ENCODE results near the gene HDGFL2. TPM values are rescaled to one million over a fixed set of nuclear protein-coding genes. Genes with fewer than 3 reads are reported as not detected.
A peak's percentile ranks its signal among the peaks of the same experiment; 100 is the strongest.

Gene HDGFL2
- total RNA-seq, 2 donors from 2014 or later: 29.9 to 39.3 TPM

- peak; percentile 29 for ATAC-seq
- peak in 1 of 2 donors; percentile 51 for DNase-seq
- intact Hi-C loops (cut with DNase I, micrococcal nuclease): no loop called here
Measured at GRCh38 chr19:4456843-4457653, 15.0 kb upstream of the HDGFL2 start.

GRCh38 chr19:4457654-4458395, 14.3 kb upstream of the HDGFL2 start, which contains the start of gene UBXN6:
TSS of gene UBXN6 (minus strand) at chr19:4457794. CDS start at chr19:4457697, 97 bp downstream.
- peak; percentile 91 for ATAC-seq
- intact Hi-C loops (cut with DNase I, micrococcal nuclease): no loop called here

GRCh38 chr19:4464815-4465581, 7.1 kb upstream of the HDGFL2 start:
- intact Hi-C loops (cut with DNase I, micrococcal nuclease): no loop called here
- ATAC-seq (no peak), DNase-seq (no peak)

More at GRCh38 chr19:4457654-4458395, 14.3 kb upstream of the HDGFL2 start, which contains the start of gene UBXN6:
- DNase-seq: peak; percentile 99

GRCh38 chr19:4467835-4468234, 4.3 kb upstream of the HDGFL2 start:
- intact Hi-C loops (cut with DNase I, micrococcal nuclease): no loop called here
- ATAC-seq (no peak), DNase-seq (no peak)

GRCh38 chr19:4471403-4472173, 509 bp upstream of the HDGFL2 start:
- peak; percentile 97 to 99 for DNase-seq
- intact Hi-C loops (cut with DNase I, micrococcal nuclease): no loop called here
- peak; percentile 87 for ATAC-seq

- no peak for ATAC-seq
- intact Hi-C loops (cut with DNase I, micrococcal nuclease): no loop called here
Measured at GRCh38 chr19:4473011-4473762, 1.1 kb downstream of the HDGFL2 start.

GRCh38 chr19:4473763-4474513, 1.8 kb downstream of the HDGFL2 start:
- intact Hi-C loops (cut with DNase I, micrococcal nuclease): no loop called here
- ATAC-seq: no peak
- DNase-seq: no peak

More at GRCh38 chr19:4473011-4473762, 1.1 kb downstream of the HDGFL2 start:
- DNase-seq: no peak

- ATAC-seq (no peak), DNase-seq (no peak)
- intact Hi-C loops (cut with DNase I, micrococcal nuclease): no loop called here
Measured at GRCh38 chr19:4474514-4475022, 2.5 kb downstream of the HDGFL2 start.

GRCh38 chr19:4477034-4477801, 5.1 kb downstream of the HDGFL2 start:
- DNase-seq: no peak
- no peak for ATAC-seq
- intact Hi-C loops (cut with DNase I, micrococcal nuclease): no loop called here

GRCh38 chr19:4482721-4483364, 10.7 kb downstream of the HDGFL2 start:
- ATAC-seq: peak; percentile 41
- intact Hi-C loops (cut with DNase I, micrococcal nuclease): no loop called here
- DNase-seq: no peak

- no peak for ATAC-seq
- intact Hi-C loops (cut with DNase I, micrococcal nuclease): no loop called here
- no peak for DNase-seq
Measured at GRCh38 chr19:4483385-4483784, 11.3 kb downstream of the HDGFL2 start.

GRCh38 chr19:4487572-4487971, 15.5 kb downstream of the HDGFL2 start:
- intact Hi-C loops (cut with DNase I, micrococcal nuclease): no loop called here
- ATAC-seq (no peak), DNase-seq (no peak)

- intact Hi-C loops (cut with DNase I, micrococcal nuclease): no loop called here
- ATAC-seq (no peak), DNase-seq (no peak)
Measured at GRCh38 chr19:4488496-4488895, 16.4 kb downstream of the HDGFL2 start.

- no peak for DNase-seq
- intact Hi-C loops (cut with DNase I, micrococcal nuclease): no loop called here
Measured at GRCh38 chr19:4491446-4491845, 19.3 kb downstream of the HDGFL2 start.

GRCh38 chr19:4492337-4493103, 20.4 kb downstream of the HDGFL2 start:
- ATAC-seq (no peak), DNase-seq (no peak)
- intact Hi-C loops (cut with DNase I, micrococcal nuclease): no loop called here

More at GRCh38 chr19:4491446-4491845, 19.3 kb downstream of the HDGFL2 start:
- no peak for ATAC-seq
